GM21737 (cell line): ENCODE measurements around the gene SCARB2.

Source experiments
- ATAC-seq: cut with Tn5 transposase; IDR thresholded peaks from one replicate; pipeline ENCODE4 v1.9.1; 2021; ENCODE audit warnings: mild to moderate bottlenecking, moderate library complexity; ENCODE audit not compliant: unreplicated experiment

SCARB2 gene

GRCh38 chr4:76226418-76226817 lies 12.8 kb upstream of the SCARB2 start:
- no peak for ATAC-seq

DNA sequence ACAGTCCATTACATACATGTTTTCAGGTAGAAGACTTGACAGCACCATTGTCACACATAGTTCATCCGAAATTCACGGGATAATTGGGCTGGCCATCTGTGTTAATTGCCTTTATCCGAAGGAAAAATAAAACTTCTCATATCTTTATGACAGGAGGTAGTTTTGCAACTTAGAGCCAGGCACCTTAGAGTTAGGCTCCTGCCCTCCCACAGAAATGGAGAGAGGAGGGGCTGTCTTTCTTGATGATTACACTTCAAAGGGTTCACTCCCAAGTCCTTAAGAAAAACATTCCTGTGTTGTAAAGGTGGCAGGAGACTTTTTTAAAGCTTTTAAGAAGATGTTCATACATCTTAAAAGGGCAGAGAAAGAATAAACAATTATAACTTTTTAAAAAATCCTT lies 10.5 kb upstream of the SCARB2 start:
- ATAC-seq = no peak

DNA sequence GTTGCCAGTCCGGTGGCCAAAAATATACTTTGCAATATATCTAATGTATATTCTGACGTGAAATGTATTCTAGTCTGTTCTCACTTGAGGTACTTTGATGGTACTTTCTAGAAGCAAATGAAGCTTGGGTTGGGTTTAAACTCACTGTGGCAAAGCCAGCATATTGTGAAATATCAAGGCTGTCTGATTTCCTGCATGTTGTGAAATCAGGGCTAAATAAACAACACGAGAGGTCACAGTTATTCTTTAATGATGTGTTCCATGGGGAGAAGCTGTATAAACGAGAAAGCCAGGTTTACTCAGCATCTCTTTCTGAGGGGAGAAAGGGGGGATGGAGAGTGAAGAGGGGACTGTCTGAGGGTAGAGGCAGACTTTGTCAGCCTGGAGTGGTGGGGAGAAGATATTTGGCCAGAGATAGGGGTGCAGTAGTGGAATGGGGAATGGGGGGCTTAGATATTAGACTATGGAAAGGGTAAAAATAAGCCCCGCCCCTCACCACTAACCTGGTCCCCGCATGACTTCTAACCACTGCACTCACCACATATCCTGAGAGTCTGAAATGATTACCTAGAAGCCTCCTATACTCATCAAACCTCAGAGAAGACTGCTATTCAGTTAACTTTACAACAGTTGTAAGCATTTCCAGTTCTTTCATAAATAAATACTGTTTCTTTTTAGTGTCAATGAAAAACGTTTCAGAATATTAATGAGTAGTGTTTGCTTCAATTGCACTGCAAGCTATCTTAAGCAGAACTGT lies 5.9 kb upstream of the SCARB2 start:
- no peak for ATAC-seq

DNA sequence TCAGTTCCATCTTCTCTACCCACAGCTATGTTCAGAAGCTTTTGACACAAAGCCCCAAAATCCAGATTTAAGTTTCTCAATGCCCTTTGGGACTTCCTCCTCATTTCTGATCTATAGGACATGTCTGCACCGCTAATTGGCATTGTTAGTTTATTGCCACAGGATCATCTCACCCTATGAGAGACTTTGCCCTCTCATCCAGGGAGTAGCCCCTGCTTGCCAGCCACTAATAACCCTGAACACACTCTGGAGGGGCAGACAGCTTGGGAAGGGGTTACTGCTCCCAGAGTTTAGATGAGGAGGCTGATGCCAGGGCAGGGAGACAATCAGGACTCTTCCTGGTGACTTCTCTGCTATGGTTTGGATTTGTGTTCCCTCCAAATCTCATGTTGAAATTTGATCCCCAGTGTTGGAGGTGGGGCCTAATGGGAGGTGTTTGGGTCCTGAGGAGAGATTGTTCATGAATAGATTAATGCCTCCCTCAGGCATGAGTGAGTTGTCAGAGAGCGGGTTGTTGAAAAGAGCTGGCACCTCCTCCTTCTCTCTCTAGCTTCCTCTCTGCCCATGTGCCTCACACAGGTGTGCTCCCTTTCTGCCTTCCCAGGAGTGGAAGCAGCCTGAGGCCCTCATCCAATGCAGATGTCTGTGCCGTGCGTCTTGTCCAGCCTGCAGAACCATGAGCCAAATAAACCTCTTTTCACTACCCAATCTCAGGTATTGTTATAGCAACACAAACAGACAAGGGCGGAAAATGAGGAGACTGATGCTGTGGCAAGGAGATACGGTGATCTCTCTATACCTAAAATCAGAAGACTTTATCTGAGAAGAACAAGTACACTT lies 3.6 kb upstream of the SCARB2 start:
- ATAC-seq = no peak

DNA sequence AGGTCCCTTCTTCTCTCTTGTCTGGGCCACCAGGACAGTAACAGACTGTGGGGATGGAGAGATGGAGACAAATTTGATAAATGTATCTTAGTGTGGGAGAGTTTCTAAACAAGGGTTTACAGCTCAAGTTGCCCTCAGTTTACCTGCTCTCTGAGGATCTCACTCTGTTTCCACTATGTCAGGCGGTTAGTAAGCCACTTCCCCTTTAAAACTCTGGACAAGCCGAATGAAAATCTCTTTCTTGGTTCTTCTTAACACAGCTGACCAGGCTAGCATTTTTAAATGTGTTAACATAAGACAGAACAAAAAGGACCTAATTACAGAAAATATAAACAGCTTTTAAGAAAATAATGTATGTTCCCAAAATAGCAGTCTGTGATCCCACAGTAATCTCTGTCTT lies 2.9 kb upstream of the SCARB2 start:
- no peak for ATAC-seq

GRCh38 chr4:76215077-76215476 lies 1.5 kb upstream of the SCARB2 start:
- no peak for ATAC-seq

DNA sequence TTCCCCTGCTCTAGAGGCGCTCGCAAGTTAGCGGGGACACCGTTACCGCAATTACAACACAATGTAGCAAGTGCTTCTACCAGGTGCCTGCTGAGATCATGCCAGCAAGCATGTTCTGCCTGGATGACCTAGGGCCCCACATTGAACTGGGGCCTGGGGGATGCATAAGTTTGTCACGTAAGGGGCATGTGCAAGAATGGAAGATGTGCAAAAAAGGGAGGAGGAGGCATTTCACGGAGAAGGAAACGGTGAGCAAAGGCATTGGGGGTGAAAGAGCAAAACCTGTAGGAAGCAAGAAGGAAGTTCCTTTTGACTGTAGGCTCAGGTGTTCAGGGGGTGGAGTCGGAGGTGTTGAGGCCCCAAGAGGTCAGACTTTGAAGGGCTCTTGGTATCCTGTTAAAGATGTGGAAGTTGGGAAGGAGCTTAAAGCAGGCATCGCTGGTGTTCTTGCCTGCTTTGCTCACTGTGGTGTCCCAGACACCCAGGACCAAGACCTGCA lies 602 bp upstream of the SCARB2 start:
- peak; percentile 48 for ATAC-seq

GRCh38 chr4:76212851-76213414 lies 691 bp downstream of the SCARB2 start:
- ATAC-seq = no peak

DNA sequence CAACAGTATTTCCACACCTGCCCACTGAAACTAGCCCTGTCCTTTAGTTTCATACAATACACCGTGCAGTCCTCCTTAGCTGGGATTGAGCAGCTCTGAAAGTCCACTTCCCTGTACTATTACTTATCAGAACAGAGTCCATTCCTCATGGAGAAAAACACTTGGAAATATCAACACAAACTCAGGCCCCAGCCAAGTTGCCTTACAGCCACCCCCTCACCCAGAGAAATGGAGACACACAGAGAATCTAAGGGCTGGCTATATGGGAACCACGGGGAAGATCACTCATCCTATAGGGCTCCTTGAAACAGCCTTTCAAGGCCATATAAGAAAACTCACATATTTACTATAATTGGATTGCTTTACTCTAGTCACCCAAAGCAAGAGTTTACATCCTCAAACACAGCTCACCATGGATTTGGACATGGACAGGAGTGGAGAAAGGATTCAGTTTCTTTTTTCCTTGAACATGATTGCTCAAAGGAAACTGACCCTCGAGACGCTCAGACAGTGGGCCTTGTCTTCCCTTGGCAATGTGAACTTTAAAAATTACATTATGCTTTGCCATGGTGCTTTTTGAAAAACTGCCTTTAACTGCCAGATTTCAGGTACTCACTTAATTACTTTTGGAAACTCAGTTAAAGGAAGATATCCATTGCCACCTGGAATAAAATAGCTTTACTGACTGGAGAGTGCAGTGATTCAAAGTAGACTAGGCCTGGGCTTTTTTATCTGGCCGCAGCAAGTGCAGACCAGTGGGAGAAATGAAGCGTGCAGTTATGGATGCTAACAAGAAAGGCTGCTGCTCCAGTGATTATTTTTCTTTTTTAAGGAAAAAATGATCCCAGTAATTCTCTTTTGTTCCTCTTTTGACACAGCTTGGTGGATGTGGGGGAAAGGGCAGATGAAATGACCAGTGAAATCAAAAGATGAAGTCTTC lies 1.6 kb downstream of the SCARB2 start:
- ATAC-seq = no peak

DNA sequence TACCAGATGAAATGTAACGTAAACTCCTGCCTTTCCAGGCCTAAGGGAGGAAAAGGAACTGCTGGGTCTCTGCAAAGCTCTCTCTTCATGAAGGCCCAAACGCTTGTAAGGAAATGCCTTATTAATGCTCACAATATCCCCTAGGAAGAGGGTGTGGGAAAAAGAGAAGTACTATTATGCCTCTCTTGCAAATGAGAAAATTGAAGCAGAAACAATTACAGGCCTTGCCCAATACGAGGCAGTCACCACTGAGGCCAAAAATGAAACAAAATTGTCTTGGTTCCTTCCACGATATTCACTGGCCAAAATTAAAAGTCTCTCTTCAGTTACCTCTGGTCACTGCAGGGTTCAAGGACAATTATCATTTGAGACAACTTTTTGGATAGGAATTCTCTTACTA lies 3.2 kb downstream of the SCARB2 start:
- ATAC-seq = no peak

DNA sequence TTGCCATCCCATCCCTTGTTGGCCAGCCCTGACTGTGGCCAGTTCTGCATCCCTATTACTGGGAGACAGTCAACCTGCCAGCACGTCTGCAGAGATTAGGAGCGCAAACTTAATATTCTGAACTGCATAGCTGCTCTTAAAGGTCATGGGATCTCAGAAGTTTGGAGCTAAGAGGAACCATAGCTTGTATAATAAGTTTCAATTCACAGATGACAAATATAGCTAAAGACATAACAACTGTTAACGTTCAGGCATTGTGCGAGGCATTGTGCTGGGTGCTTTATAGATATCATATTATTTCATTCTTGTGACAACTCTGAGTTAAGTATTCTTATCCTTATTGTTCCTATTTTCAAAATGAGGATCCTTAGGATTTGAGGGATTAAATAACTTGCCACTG lies 3.7 kb downstream of the SCARB2 start:
- no peak for ATAC-seq

DNA sequence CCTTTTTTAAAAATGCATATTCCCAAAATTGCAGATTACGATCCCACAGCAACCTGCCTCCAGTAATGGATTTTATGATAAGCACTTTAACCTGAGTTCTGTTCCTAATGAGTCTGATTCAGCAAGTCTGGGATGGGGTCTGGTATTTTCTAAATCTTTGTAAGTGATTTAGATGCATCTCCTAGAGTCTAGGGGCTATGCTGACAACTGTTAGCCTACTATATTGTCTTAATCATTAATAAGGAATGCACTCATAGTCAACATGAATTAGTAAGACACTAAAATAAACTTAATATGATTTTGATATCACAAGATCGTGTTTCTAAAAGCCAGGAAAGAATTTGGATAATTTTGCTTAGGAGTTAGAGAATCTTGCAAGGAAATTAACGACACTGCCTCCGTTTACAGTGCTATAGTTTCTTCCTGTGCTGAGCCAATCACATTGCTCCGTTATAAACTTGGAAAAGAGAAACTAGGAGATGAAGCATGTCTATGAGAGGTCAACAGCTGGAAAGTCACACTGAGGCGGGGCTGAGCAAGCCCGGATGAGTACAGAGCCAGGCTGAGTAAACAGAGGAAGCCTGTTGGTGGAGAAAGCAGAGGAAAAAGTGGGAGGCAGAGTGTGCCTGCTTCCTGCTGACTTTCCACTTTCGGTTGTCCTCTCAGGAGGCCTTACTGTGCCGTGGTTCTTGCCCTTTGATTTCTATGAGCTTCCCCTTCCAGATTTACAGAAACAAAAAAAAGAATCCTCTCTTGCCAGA lies 5.4 kb downstream of the SCARB2 start:
- no peak for ATAC-seq

- ATAC-seq = no peak
These were observed 6.1 kb downstream of the SCARB2 start for GRCh38 chr4:76207549-76207948.

DNA sequence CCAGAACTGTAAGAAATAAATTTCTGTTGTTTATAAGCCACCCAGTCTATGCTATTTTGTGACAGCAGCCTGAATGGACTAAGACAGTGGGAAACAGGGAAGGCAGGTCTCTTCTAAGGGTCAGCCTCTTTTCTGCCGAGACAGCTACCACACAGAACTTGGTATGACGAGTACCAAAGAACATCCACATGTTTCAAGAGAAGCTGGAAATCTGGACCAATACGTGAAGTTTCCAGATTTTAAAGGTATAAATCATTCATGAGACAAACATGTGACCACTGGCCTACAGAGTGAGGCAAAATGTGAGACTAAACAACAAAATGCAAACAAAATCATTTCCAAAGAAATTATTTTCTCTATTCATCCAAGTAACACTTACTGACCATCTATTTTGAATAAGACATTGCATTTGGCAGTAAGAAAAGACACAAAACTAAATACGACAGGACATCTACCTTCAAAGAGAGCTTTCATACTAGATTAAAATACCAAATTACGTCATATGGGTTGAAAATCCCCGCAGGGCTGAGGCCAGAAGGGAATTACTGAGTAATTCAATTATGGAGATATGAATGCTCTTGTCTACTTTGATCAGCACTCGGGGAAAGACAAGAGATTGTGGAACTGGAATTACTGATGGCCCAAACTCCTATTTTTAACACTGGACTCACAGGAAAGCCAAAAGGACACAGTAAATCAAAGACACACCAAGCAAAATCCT lies 7.2 kb downstream of the SCARB2 start:
- ATAC-seq = no peak

DNA sequence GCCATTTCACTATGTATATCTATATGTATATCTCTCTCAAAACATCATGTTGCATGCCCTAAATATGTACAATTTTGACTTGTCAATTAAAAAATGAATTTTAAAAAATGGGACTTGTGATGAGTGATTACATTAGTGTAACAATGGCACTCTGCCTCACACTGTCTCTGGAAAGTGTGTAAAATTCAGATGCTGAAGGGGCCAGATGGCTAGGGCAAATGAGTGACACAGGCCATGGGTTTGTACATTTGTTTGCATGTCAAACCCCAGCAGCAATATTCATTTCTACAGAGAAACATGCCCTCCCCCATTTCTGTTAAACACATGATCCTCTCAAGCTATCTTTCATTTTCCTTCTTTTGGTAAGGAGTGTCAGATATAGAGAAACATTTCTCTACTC lies 8.1 kb downstream of the SCARB2 start:
- no peak for ATAC-seq

DNA sequence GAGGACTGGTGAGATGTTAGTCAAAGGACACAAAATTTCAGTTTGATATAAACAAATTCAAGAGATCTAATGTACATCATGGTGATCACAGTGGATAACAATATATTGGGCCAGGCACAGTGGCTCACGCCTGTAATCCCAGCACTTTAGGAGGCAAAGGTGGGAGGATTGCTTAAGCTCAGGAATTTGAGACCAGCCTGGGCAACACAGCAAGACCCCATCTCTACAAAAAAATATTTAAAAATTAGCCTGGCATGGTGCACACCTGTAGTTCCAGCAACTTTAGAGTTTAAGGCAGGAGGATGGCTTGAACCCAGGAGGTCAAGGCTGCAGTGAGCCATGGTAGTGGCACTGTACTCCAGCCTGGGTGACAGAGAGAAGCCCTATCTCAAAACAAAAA lies 8.7 kb downstream of the SCARB2 start:
- ATAC-seq = no peak

DNA sequence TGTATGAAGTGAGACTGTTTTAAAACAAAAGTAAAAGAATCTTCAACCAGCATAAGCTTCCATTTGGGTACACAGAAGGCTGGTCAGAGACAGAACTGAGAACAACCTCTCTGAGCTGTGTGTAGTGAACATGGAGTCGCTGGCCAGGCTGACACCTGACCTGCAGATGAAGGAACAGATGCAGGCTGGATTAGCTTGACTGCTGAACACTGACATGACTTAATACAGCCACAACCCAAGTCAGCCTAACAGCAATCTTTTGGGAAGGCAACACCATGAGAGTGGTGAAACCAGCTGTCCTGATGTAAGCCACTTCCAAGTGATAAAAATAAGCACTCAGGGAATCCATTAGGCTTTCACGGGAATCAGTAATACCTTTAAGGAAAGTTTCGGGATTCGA lies 10.1 kb downstream of the SCARB2 start:
- no peak for ATAC-seq

GRCh38 chr4:76201276-76201675 lies 12.3 kb downstream of the SCARB2 start:
- no peak for ATAC-seq

GRCh38 chr4:76200771-76201231 lies 12.8 kb downstream of the SCARB2 start:
- ATAC-seq = no peak
